ENCODE data around the gene DACH1.
"Not testable (repeated sequence)": the region's sequence is repeated elsewhere in the genome, so short reads cannot be mapped to it uniquely, and the experiment has no call there.

The DACH1 gene

GRCh38 chr13:71864986-71865873 is 1.8 kb downstream of the DACH1 start:
- no peak for DNase-seq

- peak; percentile 73 for DNase-seq
Measured at GRCh38 chr13:71864094-71864985, 2.7 kb downstream of the DACH1 start.

- no peak for DNase-seq
Measured at GRCh38 chr13:71863254-71863865, 3.6 kb downstream of the DACH1 start.

GRCh38 chr13:71862459-71862943 is 4.5 kb downstream of the DACH1 start:
- DNase-seq, result no peak

GRCh38 chr13:71861769-71862458 is 5.1 kb downstream of the DACH1 start:
- no peak for DNase-seq

- DNase-seq, result peak; percentile 30
Measured at GRCh38 chr13:71860547-71861138, 6.4 kb downstream of the DACH1 start.

GRCh38 chr13:71858647-71859046 is 8.4 kb downstream of the DACH1 start:
- DNase-seq, result no peak

GRCh38 chr13:71856548-71857043 is 10.4 kb downstream of the DACH1 start:
- DNase-seq, result no peak

GRCh38 chr13:71854401-71854800 is 12.6 kb downstream of the DACH1 start:
- no peak for DNase-seq

- DNase-seq, result no peak
Measured at GRCh38 chr13:71853725-71854124, 13.3 kb downstream of the DACH1 start.

GRCh38 chr13:71852736-71853135 is 14.3 kb downstream of the DACH1 start:
- no peak for DNase-seq

- DNase-seq, result no peak
Measured at GRCh38 chr13:71851498-71852409, 15.2 kb downstream of the DACH1 start.

- DNase-seq, result no peak
Measured at GRCh38 chr13:71842003-71842402, 25.0 kb downstream of the DACH1 start.

- DNase-seq, result no peak
Measured at GRCh38 chr13:71838842-71839241, 28.2 kb downstream of the DACH1 start.

- not testable (repeated sequence) for DNase-seq
Measured at GRCh38 chr13:71837582-71837981, 29.4 kb downstream of the DACH1 start.

- DNase-seq, result no peak
Measured at GRCh38 chr13:71831716-71832115, 35.3 kb downstream of the DACH1 start.

GRCh38 chr13:71830736-71831135 is 36.3 kb downstream of the DACH1 start:
- DNase-seq, result no peak

GRCh38 chr13:71830323-71830722 is 36.7 kb downstream of the DACH1 start:
- no peak for DNase-seq

GRCh38 chr13:71829547-71829946 is 37.5 kb downstream of the DACH1 start:
- DNase-seq, result no peak

- DNase-seq, result no peak
Measured at GRCh38 chr13:71828564-71828963, 38.4 kb downstream of the DACH1 start.

- DNase-seq, result no peak
Measured at GRCh38 chr13:71828117-71828516, 38.9 kb downstream of the DACH1 start.

Data from COR-L47 (cell line).